Measurements from ENCODE around the gene TAF11L3.
"Not testable (repeated sequence)": the region's sequence is repeated elsewhere in the genome, so short reads cannot be mapped to it uniquely, and the experiment has no call there.

DNA sequence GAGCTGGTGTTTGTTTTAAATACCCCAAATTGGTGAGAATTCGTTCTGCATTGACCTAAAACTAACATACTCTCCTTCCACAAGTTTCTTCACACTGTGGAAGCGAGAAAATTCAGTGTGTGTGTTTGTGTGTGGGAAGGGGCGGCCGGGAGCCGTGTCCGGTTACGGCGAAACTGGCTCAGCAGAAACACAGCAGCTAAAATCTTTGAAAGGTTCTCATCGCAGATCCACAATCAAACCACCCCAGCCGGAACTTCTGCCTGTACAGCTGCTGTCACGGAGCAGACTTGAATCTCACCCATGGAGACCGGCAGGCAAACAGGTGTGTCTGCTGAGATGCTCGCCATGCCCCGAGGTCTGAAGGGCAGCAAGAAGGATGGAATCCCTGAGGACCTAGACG is 3.3 kb downstream of the TAF11L3 start, which contains the start of gene TAF11L4:
- TF ChIP-seq EZH2 (IDR thresholded peaks at IDR 0.05; ENCODE audit: borderline replicate concordance, insufficient read depth, low read depth, low read length, poor library complexity, severe bottlenecking) = not testable (repeated sequence)
- TF ChIP-seq, protein P1, sequence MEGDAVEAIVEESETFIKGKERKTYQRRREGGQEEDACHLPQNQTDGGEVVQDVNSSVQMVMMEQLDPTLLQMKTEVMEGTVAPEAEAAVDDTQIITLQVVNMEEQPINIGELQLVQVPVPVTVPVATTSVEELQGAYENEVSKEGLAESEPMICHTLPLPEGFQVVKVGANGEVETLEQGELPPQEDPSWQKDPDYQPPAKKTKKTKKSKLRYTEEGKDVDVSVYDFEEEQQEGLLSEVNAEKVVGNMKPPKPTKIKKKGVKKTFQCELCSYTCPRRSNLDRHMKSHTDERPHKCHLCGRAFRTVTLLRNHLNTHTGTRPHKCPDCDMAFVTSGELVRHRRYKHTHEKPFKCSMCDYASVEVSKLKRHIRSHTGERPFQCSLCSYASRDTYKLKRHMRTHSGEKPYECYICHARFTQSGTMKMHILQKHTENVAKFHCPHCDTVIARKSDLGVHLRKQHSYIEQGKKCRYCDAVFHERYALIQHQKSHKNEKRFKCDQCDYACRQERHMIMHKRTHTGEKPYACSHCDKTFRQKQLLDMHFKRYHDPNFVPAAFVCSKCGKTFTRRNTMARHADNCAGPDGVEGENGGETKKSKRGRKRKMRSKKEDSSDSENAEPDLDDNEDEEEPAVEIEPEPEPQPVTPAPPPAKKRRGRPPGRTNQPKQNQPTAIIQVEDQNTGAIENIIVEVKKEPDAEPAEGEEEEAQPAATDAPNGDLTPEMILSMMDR (IDR thresholded peaks at IDR 0.05) = not testable (repeated sequence)

Data from B cell (primary cell).